Adrenal gland (tissue), 12 donors: ENCODE data around the gene RNU6-9. TPM values are rescaled to one million over a fixed set of nuclear protein-coding genes. Genes with fewer than 3 reads are reported as not detected.
A peak's percentile ranks its signal among the peaks of the same experiment; 100 is the strongest.

Experiments used
- DNase-seq, 7 donors: peaks; one replicate each; pipeline ENCODE4 v3.0.0-alpha.2; 2019 to 2020
- H3K27ac ChIP-seq, 5 donors: fragments of 200-600 bp; sonication (generic) in 4 of 5; 1 replicate in 3 of 5; 2 replicates in 2 of 5; pipeline versions ENCODE4 v1.5.1 to v1.8.0; 2016 to 2020; ENCODE audit warnings: mild to moderate bottlenecking in 1 of 5
- H3K27me3 ChIP-seq: fragments of 200-600 bp; 2 replicates; pipeline ENCODE4 v1.8.0; 2021
- H3K36me3 ChIP-seq, 2 donors: fragments of 200-600 bp; replicated peaks in 1 of 2; 1 replicate in 1 of 2; 2 replicates in 1 of 2; pipeline versions ENCODE4 v1.5.1 to v1.8.0; 2018 to 2022
- H3K4me1 ChIP-seq, 2 donors: fragments of 200-600 bp; replicated peaks in 1 of 2; 1 replicate in 1 of 2; 2 replicates in 1 of 2; pipeline versions ENCODE4 v1.5.1 to v1.8.0; 2018 to 2021
- H3K4me3 ChIP-seq, 4 donors: fragments of 200-600 bp; sonication (generic) in 3 of 4; one replicate each; pipeline ENCODE4 v1.5.1; 2016 to 2018
- H3K9me3 ChIP-seq, 3 donors: fragments of 200-600 bp; sonication (generic) in 1 of 3; replicated peaks in 1 of 3; 1 replicate in 2 of 3; 2 replicates in 1 of 3; pipeline versions ENCODE4 v1.5.1 to v1.8.0; 2016 to 2021
- POLR2A ChIP-seq, 2 donors: fragments of 450-650 bp; IDR thresholded peaks; one replicate each; pipeline ENCODE4 v1.6.1; 2017; ENCODE audit warnings: antibody characterized with exemption in 2 of 2, mild to moderate bottlenecking in 2 of 2, moderate library complexity in 1 of 2
- WGBS, 4 donors: extraction: QIAGEN DNeasy Blood & Tissue Kit in 2 of 4; methylation state at CpG; one replicate each; pipeline versions ENCODE4 v1.1.5 to v1.1.7; 2013 to 2017; 5-methylcytosine and 5-hydroxymethylcytosine counted together
- intact Hi-C, 2 donors: fragments of 100-400 bp; cut with DNase I; formaldehyde crosslinking; loops; one replicate each; pipeline versions ENCODE4 v1.14.1 to v1.15.0; 2022 to 2023
- polyA plus RNA-seq, 3 donors: library from polyadenylated mRNA; stranded (reverse); fragments of 200-250 nt in 2 of 3; fragments of 350-450 nt in 1 of 3; fragmentation: Illumina TruSeq in 1 of 3; extraction: RNeasy Lipid Tissue Mini Kit (QIAGEN cat#74804) in 1 of 3; gene quantifications; one replicate each; pipeline ENCODE4 v1.2.3, GENCODE V29; 2013 to 2014
- total RNA-seq, 9 donors: library from RNA; depleted of rRNA in 4 of 9; stranded (reverse); fragments of >200 nt in 4 of 9; fragments of 120-200 nt in 1 of 9; fragmentation: NEBNext Ultra II Directional in 1 of 9; extraction: Animal tissue kit (Norgen Biotek cat#: 25700) in 1 of 9; gene quantifications; one replicate each; pipeline versions ENCODE4 v1.1.0 to v1.2.4, GENCODE V29; 2013 to 2023
- TF ChIP-seq, protein P1 (sequence below), 6 experiments: fragments of 450-650 bp in 4 of 6; fragments of 200-600 bp in 2 of 6; sonication (generic) in 1 of 6; IDR thresholded peaks; 1 replicate in 5 of 6; 2 replicates in 1 of 6; pipeline versions ENCODE4 v1.5.1 to v1.8.0; 2016 to 2021; ENCODE audit warnings: antibody characterized with exemption in 6 of 6, mild to moderate bottlenecking in 2 of 6, moderate library complexity in 1 of 6
- donor health status: healthy with polysubstance abuse.
- donor health status: Bipolar disorder and iron deficiency.
- donor health status: DM: yes; HTN: yes; CAD: no.
- donor health status: DM: no; HTN: no; CAD: no.
- donor health status: DM: no; HTN: no; CAD: no.
- donor health status: DM: yes; HTN: yes; CAD: no.

The RNU6-9 gene
- total and polyA plus RNA-seq, 12 donors, result not detected

DNA sequence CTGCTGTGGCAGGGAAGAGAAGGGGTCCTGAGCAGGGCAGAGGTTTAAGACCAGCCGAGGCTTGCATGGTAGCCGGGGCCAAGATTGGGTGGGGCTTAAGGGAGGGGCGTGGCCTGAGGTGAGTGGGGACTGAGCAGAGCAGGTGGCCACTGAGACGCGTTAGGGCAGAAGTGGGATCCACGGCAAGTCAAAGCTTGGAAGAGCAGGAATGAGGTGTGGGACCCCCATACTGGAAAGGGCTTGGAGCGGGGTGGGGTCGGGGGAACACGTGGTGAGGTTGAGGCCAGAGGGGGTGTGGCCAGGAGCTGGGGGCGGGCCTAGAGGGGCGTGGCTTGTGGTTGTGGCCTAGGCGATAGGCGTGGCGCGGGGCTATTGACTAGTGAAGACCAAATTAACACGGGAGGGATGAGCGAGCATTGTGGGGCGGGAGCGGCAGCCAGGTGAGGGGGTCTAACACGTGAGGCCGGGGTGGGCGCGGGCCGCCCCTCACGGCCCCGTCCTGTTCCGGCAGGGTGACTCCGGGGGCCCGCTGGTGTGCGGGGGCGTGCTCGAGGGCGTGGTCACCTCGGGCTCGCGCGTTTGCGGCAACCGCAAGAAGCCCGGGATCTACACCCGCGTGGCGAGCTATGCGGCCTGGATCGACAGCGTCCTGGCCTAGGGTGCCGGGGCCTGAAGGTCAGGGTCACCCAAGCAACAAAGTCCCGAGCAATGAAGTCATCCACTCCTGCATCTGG, 30.5 kb upstream of the RNU6-9 start:
- peaks cover 9% of the 10 kb centered on the region for H3K27me3 ChIP-seq
- H3K9me3 ChIP-seq, result no peaks in the 10 kb centered on the region
- H3K4me3 ChIP-seq, result no peak overlapping the region
- H3K27ac ChIP-seq, result peak overlapping the region in 1 of 5 donors; percentile 29
- peaks cover 0 to 1% of the 10 kb centered on the region in 2 donors for H3K36me3 ChIP-seq
- intact Hi-C loops, result loop anchor here in 1 of 2 donors (5.0 kb wide), 1 partner anchor 55 kb away; the partner anchor contains the start of gene KISS1R
- no peak for TF ChIP-seq POLR2A (IDR thresholded peaks at IDR 0.05)
- TF ChIP-seq, protein P1, sequence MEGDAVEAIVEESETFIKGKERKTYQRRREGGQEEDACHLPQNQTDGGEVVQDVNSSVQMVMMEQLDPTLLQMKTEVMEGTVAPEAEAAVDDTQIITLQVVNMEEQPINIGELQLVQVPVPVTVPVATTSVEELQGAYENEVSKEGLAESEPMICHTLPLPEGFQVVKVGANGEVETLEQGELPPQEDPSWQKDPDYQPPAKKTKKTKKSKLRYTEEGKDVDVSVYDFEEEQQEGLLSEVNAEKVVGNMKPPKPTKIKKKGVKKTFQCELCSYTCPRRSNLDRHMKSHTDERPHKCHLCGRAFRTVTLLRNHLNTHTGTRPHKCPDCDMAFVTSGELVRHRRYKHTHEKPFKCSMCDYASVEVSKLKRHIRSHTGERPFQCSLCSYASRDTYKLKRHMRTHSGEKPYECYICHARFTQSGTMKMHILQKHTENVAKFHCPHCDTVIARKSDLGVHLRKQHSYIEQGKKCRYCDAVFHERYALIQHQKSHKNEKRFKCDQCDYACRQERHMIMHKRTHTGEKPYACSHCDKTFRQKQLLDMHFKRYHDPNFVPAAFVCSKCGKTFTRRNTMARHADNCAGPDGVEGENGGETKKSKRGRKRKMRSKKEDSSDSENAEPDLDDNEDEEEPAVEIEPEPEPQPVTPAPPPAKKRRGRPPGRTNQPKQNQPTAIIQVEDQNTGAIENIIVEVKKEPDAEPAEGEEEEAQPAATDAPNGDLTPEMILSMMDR (IDR thresholded peaks at IDR 0.05), result no peak
- peaks cover 6 to 9% of the 10 kb centered on the region in 2 donors for H3K4me1 ChIP-seq
- 9 to 24% (median 16%) methylated on average over 17 to 48 of the region's 48 CpGs for WGBS, 4 donors
- peak; percentile 64 to 84 (median 74) for DNase-seq

DNA sequence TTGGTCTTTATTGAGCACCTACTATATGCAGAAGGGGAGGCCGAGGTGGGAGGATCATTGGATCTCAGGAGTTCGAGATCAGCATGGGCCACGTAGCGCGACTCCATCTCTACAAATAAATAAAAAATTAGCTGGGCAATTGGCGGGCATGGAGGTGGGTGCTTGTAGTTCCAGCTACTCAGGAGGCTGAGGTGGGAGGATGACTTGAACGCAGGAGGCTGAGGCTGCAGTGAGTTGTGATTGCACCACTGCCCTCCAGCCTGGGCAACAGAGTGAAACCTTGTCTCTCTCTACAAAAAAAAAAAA, 30.0 kb upstream of the RNU6-9 start:
- H3K36me3 ChIP-seq, result peaks cover 0 to 6% of the 10 kb centered on the region in 2 donors
- intact Hi-C loops, result loop anchor here in 1 of 2 donors (5.0 kb wide), 1 partner anchor 54 kb away; the partner anchor contains the start of gene KISS1R
- H3K4me1 ChIP-seq, result peaks cover 6 to 9% of the 10 kb centered on the region in 2 donors
- no peak for DNase-seq
- H3K27ac ChIP-seq, result no peak overlapping the region
- TF ChIP-seq, protein P1 (IDR thresholded peaks at IDR 0.05), result no peak
- no peak for TF ChIP-seq POLR2A (IDR thresholded peaks at IDR 0.05)
- no peak overlapping the region for H3K4me3 ChIP-seq
- WGBS, 4 donors, result 61 to 87% (median 62%) methylated on average over 7 of the region's 7 CpGs
- H3K27me3 ChIP-seq, result peaks cover 9% of the 10 kb centered on the region
- no peaks in the 10 kb centered on the region for H3K9me3 ChIP-seq

DNA sequence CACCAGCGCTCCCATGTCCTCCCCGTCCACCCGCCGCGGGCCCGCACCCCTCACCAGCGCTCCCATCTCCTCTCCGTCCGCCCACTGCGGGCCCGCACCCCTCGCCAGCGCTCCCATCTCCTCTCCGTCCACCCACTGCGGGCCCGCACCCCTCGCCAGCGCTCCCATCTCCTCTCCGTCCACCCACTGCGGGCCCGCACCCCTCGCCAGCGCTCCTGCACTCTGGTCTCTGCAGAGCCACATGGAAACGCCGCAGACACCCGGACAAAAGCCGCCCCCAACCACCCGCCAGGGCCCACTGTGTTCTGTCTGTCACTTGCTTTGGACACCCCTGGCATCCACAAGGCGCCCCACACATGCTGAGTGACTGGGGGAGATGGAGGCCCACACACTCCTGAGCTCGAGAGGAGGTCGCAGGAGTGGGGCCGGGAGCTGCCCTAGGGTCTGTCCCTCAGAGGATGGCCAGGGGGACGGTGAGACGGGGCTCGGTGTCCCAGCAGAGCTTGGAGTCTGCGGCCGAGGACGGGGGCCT, 26.4 kb upstream of the RNU6-9 start:
- Histone ChIP-seq H3K36me3 (peaks cover 0 to 23% of the 10 kb centered on the region in 2 donors), H3K4me1 (peaks cover 10 to 17% of the 10 kb centered on the region in 2 donors), H3K27ac (no peak overlapping the region), H3K9me3 (no peaks in the 10 kb centered on the region), H3K4me3 (no peak overlapping the region), H3K27me3 (no peaks in the 10 kb centered on the region)
- 85 to 90% (median 87%) methylated on average over 24 to 37 of the region's 38 CpGs for WGBS, 4 donors
- intact Hi-C loops, result loop anchor here (2.0 to 5.0 kb wide), 2 partner anchors 54 to 115 kb away; partner anchors contain the start of gene WDR18 (in 1 of the 2)
- peak in 1 of 7 donors; percentile 17 for DNase-seq
- TF ChIP-seq, protein P1 (IDR thresholded peaks at IDR 0.05), result no peak
- TF ChIP-seq POLR2A (IDR thresholded peaks at IDR 0.05), result no peak

DNA sequence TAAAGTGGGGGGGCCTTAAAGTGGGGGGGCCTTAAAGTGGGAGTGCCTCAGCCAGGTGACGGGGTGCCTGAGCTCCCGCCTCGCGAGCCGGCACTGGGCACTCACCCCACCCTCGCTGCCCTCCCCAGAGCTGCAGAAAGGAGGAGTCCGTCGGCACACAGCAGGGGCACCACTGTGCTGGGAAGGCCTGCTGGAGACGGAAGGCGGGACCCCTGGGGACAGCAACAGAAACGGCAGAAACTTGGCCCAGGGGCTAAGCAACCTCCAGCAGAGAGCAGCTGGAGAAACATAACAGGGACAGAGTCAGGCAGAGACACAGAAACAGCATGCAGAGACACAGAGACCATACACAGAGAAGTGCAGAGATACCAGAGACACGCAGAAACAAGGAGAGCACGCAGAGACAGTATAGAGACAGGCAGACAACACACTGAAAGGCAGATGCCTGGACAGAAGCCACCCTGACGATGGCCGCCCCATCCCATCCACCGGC, 25.9 kb upstream of the RNU6-9 start:
- DNase-seq, result peak in 1 of 7 donors; percentile 21
- intact Hi-C loops, result loop anchor here (2.0 to 5.0 kb wide), 2 partner anchors 53 to 115 kb away; partner anchors contain the start of gene WDR18 (in 1 of the 2)
- peaks cover 0 to 23% of the 10 kb centered on the region in 2 donors for H3K36me3 ChIP-seq
- H3K27ac ChIP-seq, result no peak overlapping the region
- H3K27me3 ChIP-seq, result no peaks in the 10 kb centered on the region
- H3K4me3 ChIP-seq, result no peak overlapping the region
- H3K9me3 ChIP-seq, result no peaks in the 10 kb centered on the region
- 82 to 90% (median 86%) methylated on average over 10 to 16 of the region's 16 CpGs for WGBS, 4 donors
- TF ChIP-seq, protein P1 (IDR thresholded peaks at IDR 0.05), result no peak
- no peak for TF ChIP-seq POLR2A (IDR thresholded peaks at IDR 0.05)
- H3K4me1 ChIP-seq, result peaks cover 15 to 22% of the 10 kb centered on the region in 2 donors
